HG03558 (cell line): Measurements from ENCODE around the gene DENND6B.

Experiments used
- ATAC-seq: cut with Tn5 transposase; IDR thresholded peaks from one replicate; pipeline ENCODE4 v1.9.1; 2021; ENCODE audit warnings: moderate number of reproducible peaks; ENCODE audit not compliant: unreplicated experiment; ENCODE audit errors: extremely low read depth

Gene DENND6B

GRCh38 chr22:50289942-50290630 is 36.7 kb downstream of the DENND6B start:
- no peak for ATAC-seq

GRCh38 chr22:50289151-50289941 is 37.5 kb downstream of the DENND6B start:
- no peak for ATAC-seq

GRCh38 chr22:50287731-50288130 is 39.1 kb downstream of the DENND6B start:
- no peak for ATAC-seq

- no peak for ATAC-seq
Measured at GRCh38 chr22:50286701-50287318, 40.0 kb downstream of the DENND6B start.

GRCh38 chr22:50286275-50286674 is 40.5 kb downstream of the DENND6B start:
- no peak for ATAC-seq

- ATAC-seq, result no peak
Measured at GRCh38 chr22:50285568-50286229, 41.1 kb downstream of the DENND6B start.

- no peak for ATAC-seq
Measured at GRCh38 chr22:50284479-50284878, 42.3 kb downstream of the DENND6B start.

GRCh38 chr22:50283821-50284220 is 43.0 kb downstream of the DENND6B start:
- ATAC-seq, result no peak

GRCh38 chr22:50282361-50283155 is 44.3 kb downstream of the DENND6B start:
- ATAC-seq, result no peak

- no peak for ATAC-seq
Measured at GRCh38 chr22:50281957-50282356, 44.9 kb downstream of the DENND6B start.

- no peak for ATAC-seq
Measured at GRCh38 chr22:50281384-50281760, 45.4 kb downstream of the DENND6B start.

- no peak for ATAC-seq
Measured at GRCh38 chr22:50280708-50281383, 46.0 kb downstream of the DENND6B start.

- ATAC-seq, result no peak
Measured at GRCh38 chr22:50280022-50280707, 46.6 kb downstream of the DENND6B start.

- no peak for ATAC-seq
Measured at GRCh38 chr22:50278956-50279619, 47.7 kb downstream of the DENND6B start.

- ATAC-seq, result no peak
Measured at GRCh38 chr22:50278461-50278860, 48.4 kb downstream of the DENND6B start.

- no peak for ATAC-seq
Measured at GRCh38 chr22:50277761-50278160, 49.1 kb downstream of the DENND6B start.

GRCh38 chr22:50276143-50276542 is 50.7 kb downstream of the DENND6B start:
- ATAC-seq, result no peak
